Loucy (cell line): ENCODE measurements around the gene DHRS4L2.
"Not testable (repeated sequence)": the region's sequence is repeated elsewhere in the genome, so short reads cannot be mapped to it uniquely, and the experiment has no call there.

Experiments used
- EZH2phosphoT487 ChIP-seq: fragments of 200-600 bp; IDR thresholded peaks from 2 replicates; pipeline ENCODE4 v1.6.1; 2018; ENCODE audit warnings: antibody characterized with exemption, mild to moderate bottlenecking, moderate library complexity, borderline replicate concordance
- TF ChIP-seq, protein P1 (sequence below): fragments of 200-600 bp; sonication (generic); conservative IDR thresholded peaks from 2 replicates; pipeline ENCODE4 v1.5.1; 2014; ENCODE audit warnings: mild to moderate bottlenecking, antibody characterized with exemption, low read length

DNA sequence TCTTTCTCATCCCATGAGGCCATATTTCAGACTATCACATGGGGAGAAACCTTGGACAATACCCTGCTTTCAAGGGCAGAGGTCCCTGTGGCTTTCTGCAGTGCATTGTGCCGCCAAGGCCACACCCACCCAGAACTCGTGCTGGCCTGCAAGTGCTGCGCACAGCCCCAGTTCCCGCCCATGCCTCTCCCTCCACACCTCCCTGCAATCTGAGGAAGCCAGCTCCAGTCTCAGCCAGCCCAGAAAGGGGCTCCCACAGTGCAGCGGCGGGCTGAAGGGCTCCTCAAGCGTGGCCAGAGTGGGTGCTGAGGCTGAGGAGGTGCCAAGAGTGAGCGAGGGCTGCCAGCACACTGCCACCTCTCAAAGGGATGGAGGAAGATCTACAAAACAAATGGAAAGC, 15.6 kb upstream of the DHRS4L2 start:
- TF ChIP-seq, protein P1, sequence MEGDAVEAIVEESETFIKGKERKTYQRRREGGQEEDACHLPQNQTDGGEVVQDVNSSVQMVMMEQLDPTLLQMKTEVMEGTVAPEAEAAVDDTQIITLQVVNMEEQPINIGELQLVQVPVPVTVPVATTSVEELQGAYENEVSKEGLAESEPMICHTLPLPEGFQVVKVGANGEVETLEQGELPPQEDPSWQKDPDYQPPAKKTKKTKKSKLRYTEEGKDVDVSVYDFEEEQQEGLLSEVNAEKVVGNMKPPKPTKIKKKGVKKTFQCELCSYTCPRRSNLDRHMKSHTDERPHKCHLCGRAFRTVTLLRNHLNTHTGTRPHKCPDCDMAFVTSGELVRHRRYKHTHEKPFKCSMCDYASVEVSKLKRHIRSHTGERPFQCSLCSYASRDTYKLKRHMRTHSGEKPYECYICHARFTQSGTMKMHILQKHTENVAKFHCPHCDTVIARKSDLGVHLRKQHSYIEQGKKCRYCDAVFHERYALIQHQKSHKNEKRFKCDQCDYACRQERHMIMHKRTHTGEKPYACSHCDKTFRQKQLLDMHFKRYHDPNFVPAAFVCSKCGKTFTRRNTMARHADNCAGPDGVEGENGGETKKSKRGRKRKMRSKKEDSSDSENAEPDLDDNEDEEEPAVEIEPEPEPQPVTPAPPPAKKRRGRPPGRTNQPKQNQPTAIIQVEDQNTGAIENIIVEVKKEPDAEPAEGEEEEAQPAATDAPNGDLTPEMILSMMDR: not testable (repeated sequence)
- TF ChIP-seq EZH2phosphoT487: not testable (repeated sequence)
